Measurements from ENCODE around the gene CTNND1. TPM values are rescaled to one million over a fixed set of nuclear protein-coding genes. Genes with fewer than 3 reads are reported as not detected.

Gene CTNND1
- total and polyA plus RNA-seq, 9 of the 15 experiments (the other 6 are each of a cell fraction or from before 2014, with no cell fraction given): 11.1 to 74.0 (median 43.3) TPM

- TF ChIP-seq ZNF407 (IDR thresholded peaks at IDR 0.05; ENCODE audit: low read depth) (no peak), ZZZ3 (IDR thresholded peaks at IDR 0.05) (no peak), RNF219 (CRISPR knock-in tag; IDR thresholded peaks at IDR 0.05) (no peak), SOX6 (IDR thresholded peaks at IDR 0.05) (no peak; the same call in 1 of the 2 replicates), ZEB2 (IDR thresholded peaks at IDR 0.05) (no peak), FOSL1 (tag; conservative IDR thresholded peaks at IDR 0.05) (0 out of 2 replicates have a peak, but pooled peaks have one; percentile 41), TOE1 (IDR thresholded peaks at IDR 0.05; ENCODE audit: borderline replicate concordance) (no peak), TOE1 (CRISPR knock-in tag; IDR thresholded peaks at IDR 0.05; ENCODE audit: borderline replicate concordance, low read depth) (no peak), SMAD2 (IDR thresholded peaks at IDR 0.05; ENCODE audit: low read depth, low read length) (no peak), ZBED1 (IDR thresholded peaks at IDR 0.05) (no peak), ZNF224 (CRISPR knock-in tag; IDR thresholded peaks at IDR 0.05) (no peak), CBFA2T3 (IDR thresholded peaks at IDR 0.05) (no peak), NCOA2 (IDR thresholded peaks at IDR 0.05; ENCODE audit: partially characterized antibody in 2 of 2) (no peak), CREB3 (tag; conservative IDR thresholded peaks at IDR 0.05; ENCODE audit: low read depth) (no peak), ZBTB17 (CRISPR knock-in tag; IDR thresholded peaks at IDR 0.05) (no peak), ZNF778 (CRISPR knock-in tag; IDR thresholded peaks at IDR 0.05) (no peak), ZNF324 (CRISPR knock-in tag; IDR thresholded peaks at IDR 0.05) (no peak)
- TF ChIP-seq, protein P1, sequence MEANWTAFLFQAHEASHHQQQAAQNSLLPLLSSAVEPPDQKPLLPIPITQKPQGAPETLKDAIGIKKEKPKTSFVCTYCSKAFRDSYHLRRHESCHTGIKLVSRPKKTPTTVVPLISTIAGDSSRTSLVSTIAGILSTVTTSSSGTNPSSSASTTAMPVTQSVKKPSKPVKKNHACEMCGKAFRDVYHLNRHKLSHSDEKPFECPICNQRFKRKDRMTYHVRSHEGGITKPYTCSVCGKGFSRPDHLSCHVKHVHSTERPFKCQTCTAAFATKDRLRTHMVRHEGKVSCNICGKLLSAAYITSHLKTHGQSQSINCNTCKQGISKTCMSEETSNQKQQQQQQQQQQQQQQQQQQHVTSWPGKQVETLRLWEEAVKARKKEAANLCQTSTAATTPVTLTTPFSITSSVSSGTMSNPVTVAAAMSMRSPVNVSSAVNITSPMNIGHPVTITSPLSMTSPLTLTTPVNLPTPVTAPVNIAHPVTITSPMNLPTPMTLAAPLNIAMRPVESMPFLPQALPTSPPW (CRISPR knock-in tag; IDR thresholded peaks at IDR 0.05): no peak
Observed at GRCh38 chr11:57792060-57792541, 30.5 kb downstream of the CTNND1 start (continued).

Measured in K562 (cell line).